22Rv1 (cell line): ENCODE data around the gene SDR42E2.
A peak's percentile ranks its signal among the peaks of the same experiment; 100 is the strongest.

Experiments used
- H3K27ac ChIP-seq: fragments of 450-650 bp; 2 replicates; pipeline ENCODE4 v1.5.1; 2017
- ZFX ChIP-seq: fragments of 450-650 bp; IDR thresholded peaks from 2 replicates; pipeline ENCODE4 v1.6.1; 2017; ENCODE audit warnings: antibody characterized with exemption, borderline replicate concordance
- TF ChIP-seq, protein P1 (sequence below): fragments of 450-650 bp; IDR thresholded peaks from 2 replicates; pipeline ENCODE4 v1.5.1; 2017; ENCODE audit warnings: mild to moderate bottlenecking

SDR42E2 gene

DNA sequence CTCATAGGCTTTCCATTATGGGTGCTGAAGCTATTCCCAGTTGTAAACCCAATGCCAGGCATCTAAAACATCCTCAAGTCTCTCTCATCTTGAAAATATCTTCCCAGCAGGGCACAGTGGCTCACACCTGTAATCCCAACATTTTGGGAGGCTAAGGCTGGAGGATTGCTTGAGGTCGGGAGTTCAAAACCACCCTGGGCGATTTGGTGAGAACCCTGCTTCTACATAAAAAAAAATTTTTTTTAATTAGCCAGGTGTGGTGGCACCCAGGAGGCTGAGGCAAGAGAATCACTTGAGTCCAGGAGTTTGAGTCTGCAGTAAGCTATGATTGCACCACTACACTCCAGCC, 30.7 kb downstream of the SDR42E2 start:
- H3K27ac ChIP-seq = no peak overlapping the region
- TF ChIP-seq, protein P1, sequence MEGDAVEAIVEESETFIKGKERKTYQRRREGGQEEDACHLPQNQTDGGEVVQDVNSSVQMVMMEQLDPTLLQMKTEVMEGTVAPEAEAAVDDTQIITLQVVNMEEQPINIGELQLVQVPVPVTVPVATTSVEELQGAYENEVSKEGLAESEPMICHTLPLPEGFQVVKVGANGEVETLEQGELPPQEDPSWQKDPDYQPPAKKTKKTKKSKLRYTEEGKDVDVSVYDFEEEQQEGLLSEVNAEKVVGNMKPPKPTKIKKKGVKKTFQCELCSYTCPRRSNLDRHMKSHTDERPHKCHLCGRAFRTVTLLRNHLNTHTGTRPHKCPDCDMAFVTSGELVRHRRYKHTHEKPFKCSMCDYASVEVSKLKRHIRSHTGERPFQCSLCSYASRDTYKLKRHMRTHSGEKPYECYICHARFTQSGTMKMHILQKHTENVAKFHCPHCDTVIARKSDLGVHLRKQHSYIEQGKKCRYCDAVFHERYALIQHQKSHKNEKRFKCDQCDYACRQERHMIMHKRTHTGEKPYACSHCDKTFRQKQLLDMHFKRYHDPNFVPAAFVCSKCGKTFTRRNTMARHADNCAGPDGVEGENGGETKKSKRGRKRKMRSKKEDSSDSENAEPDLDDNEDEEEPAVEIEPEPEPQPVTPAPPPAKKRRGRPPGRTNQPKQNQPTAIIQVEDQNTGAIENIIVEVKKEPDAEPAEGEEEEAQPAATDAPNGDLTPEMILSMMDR = no peak
- TF ChIP-seq ZFX = no peak

DNA sequence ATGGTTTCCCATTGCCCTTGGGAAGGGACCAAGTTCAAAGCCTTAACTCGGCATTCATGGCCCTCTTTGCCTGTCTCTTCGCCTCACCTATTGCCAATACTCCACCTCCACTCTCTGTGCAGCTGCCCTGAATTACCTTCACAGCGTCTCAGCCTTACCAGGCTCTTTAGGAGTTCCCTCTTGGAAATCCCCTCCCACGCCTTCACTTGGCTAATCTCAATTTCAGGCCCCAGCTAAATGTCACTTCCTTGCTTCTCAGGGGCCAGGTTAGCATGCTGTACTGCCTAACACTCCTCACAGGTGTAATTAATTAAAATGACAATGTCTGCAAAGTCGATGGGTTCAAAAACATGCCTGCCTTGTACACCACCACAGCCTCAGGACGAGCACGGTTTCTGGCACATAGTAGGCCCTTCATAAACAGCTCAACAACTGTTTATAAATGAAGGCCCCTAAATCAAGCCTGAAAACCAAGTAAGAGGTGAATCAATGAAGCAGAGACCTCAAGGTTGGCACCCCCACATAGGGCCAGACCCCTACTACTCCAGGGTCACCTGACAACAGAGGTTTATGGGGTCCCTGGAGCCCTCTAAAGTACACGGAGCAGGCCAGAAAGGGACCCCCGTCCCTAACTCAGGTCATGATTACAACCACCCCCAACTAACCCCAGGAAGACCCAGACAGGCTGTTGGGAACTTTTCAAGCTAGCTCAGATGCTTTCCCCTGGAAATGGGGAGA, 32.6 kb downstream of the SDR42E2 start:
- no peak overlapping the region for H3K27ac ChIP-seq

GRCh38 chr16:22195445-22195694, 33.1 kb downstream of the SDR42E2 start:
- no peak overlapping the region for H3K27ac ChIP-seq
- no peak for TF ChIP-seq ZFX
- TF ChIP-seq, protein P1 = no peak

More for the DNA sequence above, 32.6 kb downstream of the SDR42E2 start:
- TF ChIP-seq, protein P1 = no peak
- no peak for TF ChIP-seq ZFX

DNA sequence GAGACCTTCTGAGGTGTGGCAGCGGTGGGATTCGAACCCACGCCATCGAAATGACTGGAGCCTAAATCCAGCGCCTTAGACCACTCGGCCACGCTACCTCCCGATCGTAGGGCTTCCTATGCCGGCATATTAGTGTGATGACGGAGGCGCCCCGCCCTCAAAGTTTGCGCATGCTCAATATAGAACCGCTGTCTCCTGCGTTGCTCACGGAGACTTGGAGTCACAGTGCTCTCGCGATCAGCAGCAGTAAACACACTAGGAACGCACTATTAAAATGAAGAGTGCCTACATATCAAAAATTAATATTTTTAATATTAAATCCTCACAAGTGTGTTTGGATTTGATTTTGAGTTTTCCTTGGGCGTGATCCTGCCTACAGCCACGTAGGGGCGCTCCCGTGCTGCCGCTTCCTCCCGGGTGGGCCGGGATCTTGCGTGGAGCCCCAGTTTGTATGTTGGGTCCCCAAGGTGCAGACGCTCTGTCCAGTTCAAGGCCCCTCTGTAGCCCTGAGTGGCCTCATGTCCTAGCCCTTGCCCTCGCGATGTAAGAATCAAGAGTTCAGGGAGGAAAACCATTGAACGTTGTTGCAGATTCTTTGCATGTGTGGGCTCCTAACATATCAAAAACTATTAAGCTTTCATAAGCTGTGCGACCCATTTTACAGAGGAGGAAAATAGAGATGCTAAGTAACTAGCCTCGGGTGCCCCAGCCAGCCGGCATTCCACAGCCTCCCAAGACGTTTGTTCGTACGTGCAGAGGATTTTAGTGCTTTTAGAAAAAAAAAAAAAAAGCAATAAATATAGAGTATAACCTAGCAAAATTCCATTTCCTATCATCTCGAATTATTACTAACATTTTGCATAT, 33.6 kb downstream of the SDR42E2 start:
- no peak for TF ChIP-seq ZFX
- TF ChIP-seq, protein P1 = peak; percentile 97
- H3K27ac ChIP-seq = peak overlapping the region; percentile 51

- peak overlapping the region; percentile 51 for H3K27ac ChIP-seq
Measured at GRCh38 chr16:22196559-22197168, 34.4 kb downstream of the SDR42E2 start.

- TF ChIP-seq, protein P1 = no peak
- no peak for TF ChIP-seq ZFX
- H3K27ac ChIP-seq = no peak overlapping the region
Measured at GRCh38 chr16:22198547-22199293, 36.4 kb downstream of the SDR42E2 start.

GRCh38 chr16:22202261-22202637, 39.9 kb downstream of the SDR42E2 start:
- TF ChIP-seq ZFX = no peak
- TF ChIP-seq, protein P1 = no peak
- peak overlapping the region; percentile 44; the same call in 1 of the 2 replicates for H3K27ac ChIP-seq
